ENCODE data around the gene ADGRF5.
"Not testable (repeated sequence)": the region's sequence is repeated elsewhere in the genome, so short reads cannot be mapped to it uniquely, and the experiment has no call there.

Gene ADGRF5

DNA sequence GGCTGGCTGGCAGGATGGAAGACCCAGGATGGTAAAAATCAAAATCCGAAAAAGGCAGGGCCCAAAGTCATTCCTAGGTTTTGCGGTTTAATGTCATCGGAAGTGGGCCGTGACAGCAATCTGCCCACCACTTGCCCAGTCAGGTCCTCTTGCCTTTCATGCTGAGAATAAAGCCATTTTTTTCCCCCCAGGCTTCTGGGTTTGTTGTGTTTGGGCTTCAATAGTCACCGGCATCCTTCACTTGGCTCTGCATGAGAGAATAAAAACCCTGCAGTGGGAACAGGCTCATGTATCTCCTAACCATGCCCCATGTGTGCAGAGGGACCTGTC, 72.4 kb downstream of the ADGRF5 start:
- TF ChIP-seq CTCF (IDR thresholded peaks at IDR 0.05; ENCODE audit: low read depth, low read length) = no peak

DNA sequence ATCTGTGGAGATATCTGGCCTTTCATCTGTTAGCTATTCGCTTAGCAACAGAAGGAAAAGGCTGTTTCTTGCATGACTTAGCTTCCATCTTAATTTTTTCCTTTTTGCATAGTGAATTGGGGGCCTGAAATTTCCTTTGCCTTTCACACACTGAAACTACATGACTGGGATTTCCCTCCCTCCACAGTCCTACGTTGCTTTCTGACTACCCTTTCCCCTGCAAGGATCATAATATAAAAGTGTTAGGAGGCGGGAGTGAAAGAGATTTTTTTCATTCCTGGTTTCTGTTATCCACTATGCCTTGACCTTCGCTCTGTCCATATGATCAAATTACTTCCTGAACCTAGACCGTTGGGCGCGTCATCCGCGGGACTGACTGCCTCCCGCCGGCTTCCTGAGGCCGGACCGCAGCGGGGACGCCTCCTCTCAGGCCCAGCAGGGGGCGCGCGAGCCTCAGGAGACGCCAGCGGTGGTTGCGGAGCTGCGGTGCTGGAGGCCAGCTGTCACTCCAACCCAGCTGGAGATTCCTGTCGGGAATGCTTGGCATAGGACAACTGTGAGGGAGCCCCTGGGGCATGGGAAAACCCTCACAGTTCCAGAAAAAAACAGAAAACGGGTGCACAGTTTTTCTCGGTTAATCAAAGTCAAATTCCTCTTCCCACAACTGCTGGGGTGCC, 72.9 kb downstream of the ADGRF5 start:
- TF ChIP-seq CTCF (IDR thresholded peaks at IDR 0.05; ENCODE audit: low read depth, low read length) = peak; percentile 87
- H3K4me3 ChIP-seq (ENCODE audit: low read depth, low read length) = no peak overlapping the region

More for the DNA sequence above, 72.4 kb downstream of the ADGRF5 start:
- no peak overlapping the region for H3K4me3 ChIP-seq (ENCODE audit: low read depth, low read length)

GRCh38 chr6:46845126-46845525, 76.6 kb downstream of the ADGRF5 start:
- TF ChIP-seq CTCF (IDR thresholded peaks at IDR 0.05; ENCODE audit: low read depth, low read length) = no peak
- no peak overlapping the region for H3K4me3 ChIP-seq (ENCODE audit: low read depth, low read length)

DNA sequence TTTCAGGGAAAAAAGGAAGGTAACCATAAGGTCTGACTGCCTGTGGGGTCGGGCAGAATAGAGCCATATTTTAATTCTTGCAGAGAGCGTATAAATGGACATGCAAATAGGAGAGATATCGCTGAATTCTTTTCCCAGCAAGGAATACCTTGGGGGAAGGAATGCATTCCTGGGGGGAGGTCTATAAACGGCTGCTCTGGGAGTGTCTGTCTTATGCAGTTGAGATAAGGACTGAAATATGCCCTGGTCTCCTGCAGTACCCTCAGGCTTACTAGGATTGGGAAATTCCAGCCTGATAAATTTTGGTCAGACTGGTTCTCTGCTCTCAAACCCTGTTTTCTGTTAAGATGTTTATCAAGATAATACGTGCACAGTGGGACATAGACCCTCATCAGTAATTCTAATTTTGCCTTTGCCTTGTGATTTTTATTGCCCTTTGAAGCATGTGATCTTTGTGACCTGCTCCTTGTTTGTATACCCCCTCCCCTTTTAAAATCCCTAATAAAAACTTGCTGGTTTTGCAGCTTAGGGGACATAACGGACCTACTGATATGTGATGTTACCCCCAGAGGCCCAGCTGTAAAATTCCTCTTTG, 79.4 kb downstream of the ADGRF5 start:
- H3K4me3 ChIP-seq (ENCODE audit: low read depth, low read length) = not testable (repeated sequence)

GRCh38 chr6:46838033-46838432, 83.7 kb downstream of the ADGRF5 start:
- no peak for TF ChIP-seq CTCF (IDR thresholded peaks at IDR 0.05; ENCODE audit: low read depth, low read length)
- no peak overlapping the region for H3K4me3 ChIP-seq (ENCODE audit: low read depth, low read length)

DNA sequence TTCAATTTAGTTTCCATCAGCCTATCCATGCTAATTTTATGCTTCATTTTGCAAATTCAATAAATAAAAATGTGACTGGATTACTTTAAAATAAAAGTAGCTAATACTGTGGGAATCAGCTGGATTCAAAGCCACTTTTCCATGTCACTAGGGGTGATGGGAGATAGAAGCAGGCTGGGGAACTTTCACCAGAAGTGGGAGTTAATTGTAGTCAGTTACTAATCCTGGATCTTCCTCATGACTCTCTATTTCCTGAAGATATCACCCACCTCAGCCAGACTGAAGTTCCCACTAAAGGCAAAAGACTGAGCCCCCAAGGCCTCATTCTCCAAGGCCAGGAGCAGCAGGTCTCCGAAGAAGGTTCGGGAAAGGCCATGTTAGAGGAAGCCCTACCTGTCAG, 86.7 kb downstream of the ADGRF5 start:
- H3K4me3 ChIP-seq (ENCODE audit: low read depth, low read length) = not testable (repeated sequence)

GRCh38 chr6:46834257-46834916, 87.4 kb downstream of the ADGRF5 start:
- not testable (repeated sequence) for H3K4me3 ChIP-seq (ENCODE audit: low read depth, low read length)

GRCh38 chr6:46832816-46833215, 88.9 kb downstream of the ADGRF5 start:
- no peak overlapping the region for H3K4me3 ChIP-seq (ENCODE audit: low read depth, low read length)
- TF ChIP-seq CTCF (IDR thresholded peaks at IDR 0.05; ENCODE audit: low read depth, low read length) = no peak

DNA sequence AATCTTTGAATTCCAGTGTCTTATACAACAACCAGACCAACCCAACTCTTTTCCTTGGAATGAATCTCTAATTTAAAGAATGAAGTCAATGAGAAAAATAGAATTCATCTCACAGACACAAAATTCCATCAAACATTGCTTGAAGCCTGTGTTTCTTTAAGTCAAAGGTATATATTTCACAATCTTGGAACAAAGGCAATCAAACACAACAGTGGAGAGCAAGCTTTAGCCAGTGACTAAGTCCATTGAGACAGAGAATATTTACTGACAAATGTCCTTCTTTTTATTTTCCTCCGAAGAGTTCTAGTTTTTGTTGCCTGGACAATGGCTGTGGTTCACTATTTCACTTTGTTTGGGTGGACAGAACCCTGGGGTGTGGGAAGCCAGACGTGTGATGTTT, 92.8 kb downstream of the ADGRF5 start:
- TF ChIP-seq CTCF (IDR thresholded peaks at IDR 0.05; ENCODE audit: low read depth, low read length) = no peak
- no peak overlapping the region for H3K4me3 ChIP-seq (ENCODE audit: low read depth, low read length)

Measured in WI38 (cell line).